GM12874 (cell line): ENCODE measurements around the gene CCDC198.

Source experiments
- CTCF ChIP-seq: IDR thresholded peaks from 2 replicates; pipeline ENCODE4 v1.5.1; 2011; ENCODE audit warnings: low read depth, mild to moderate bottlenecking, control low read depth, low read length, moderate library complexity; ENCODE audit not compliant: insufficient read depth

CCDC198 gene

GRCh38 chr14:57470909-57471308 lies 22.7 kb downstream of the CCDC198 start:
- TF ChIP-seq CTCF = no peak

GRCh38 chr14:57464008-57464730 lies 29.5 kb downstream of the CCDC198 start:
- no peak for TF ChIP-seq CTCF

- no peak for TF ChIP-seq CTCF
Observed at GRCh38 chr14:57462551-57462950, 31.1 kb downstream of the CCDC198 start.

GRCh38 chr14:57461777-57462320 lies 31.8 kb downstream of the CCDC198 start:
- no peak for TF ChIP-seq CTCF

GRCh38 chr14:57435923-57436322 lies 57.7 kb downstream of the CCDC198 start:
- TF ChIP-seq CTCF = no peak

GRCh38 chr14:57420986-57421385 lies 72.7 kb downstream of the CCDC198 start:
- no peak for TF ChIP-seq CTCF

GRCh38 chr14:57420033-57420432 lies 73.6 kb downstream of the CCDC198 start:
- TF ChIP-seq CTCF = no peak
